HG03097 (cell line): ENCODE measurements around the gene CALM3.

Experiments used
- ATAC-seq: cut with Tn5 transposase; IDR thresholded peaks from one replicate; pipeline ENCODE4 v1.9.1; 2021; ENCODE audit not compliant: unreplicated experiment, low FRiP score

CALM3 gene

DNA sequence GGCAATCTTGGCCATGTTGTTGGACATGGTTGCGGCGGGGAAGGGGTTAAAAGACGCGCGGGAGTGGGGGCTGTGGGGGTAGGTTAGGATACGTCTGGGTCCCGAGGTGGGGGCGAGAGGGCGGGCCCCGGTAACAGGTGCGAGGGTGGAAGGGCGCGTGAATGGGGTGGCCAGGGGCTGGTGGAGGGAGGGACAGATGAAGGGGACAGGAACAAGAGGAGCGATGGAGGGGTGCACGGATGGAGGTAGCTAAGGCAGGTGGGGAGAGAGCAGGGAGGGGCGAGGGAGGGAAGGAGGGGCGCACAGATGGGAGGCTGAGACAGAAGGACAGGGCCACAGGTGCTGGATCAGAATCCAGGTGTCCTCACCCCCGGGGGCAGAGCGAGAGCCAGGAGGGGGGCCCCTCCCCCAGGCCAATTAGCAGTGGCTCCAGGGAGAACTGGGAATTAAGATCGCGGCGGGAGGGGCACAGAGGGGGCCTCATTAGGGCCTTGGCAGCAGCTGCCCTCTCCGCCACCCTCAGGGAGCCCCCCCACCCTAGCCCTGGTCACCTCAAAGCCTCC is 33.6 kb downstream of the CALM3 start:
- ATAC-seq = no peak

DNA sequence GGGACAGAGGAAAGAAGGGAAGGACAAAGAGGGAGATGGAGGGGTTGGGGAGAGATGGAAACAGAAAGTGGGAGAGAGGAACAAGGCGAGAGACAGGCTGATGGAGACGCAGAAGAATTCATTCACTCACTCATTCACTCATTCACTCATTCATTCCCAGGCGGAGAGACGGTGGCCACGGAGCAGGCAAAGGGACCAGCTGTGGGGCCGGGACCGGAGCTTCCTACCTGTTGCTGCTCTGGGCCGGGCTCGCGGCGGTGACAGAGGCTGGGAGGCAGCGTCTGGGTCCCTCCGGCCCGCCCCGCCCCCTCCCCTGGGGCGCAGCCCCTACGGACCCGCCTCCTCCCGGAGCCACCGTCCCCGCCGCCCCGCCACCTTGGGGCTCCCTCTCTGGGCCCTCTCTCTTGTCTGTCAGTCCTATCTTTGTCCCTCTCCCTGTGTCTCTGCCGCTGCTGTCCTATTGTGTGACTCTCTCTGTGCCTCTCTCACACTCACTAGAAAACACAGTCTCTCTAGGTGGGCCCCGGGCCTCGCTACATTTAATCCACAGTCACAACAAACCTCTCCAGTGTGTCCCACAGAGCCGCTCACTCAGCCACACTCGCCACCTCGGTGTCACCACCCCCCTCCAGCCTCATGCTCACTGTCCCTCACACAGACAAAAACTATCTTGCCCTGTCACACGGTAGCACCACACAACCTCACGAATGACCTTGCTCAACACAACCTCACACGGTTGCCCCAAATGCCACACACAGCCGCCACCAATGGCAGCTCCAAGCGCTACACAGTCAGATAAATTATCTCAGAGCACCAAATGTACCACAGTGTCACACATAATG is 35.0 kb downstream of the CALM3 start, which contains the start of gene GNG8:
Gene GNG8 (minus strand): TSS at position 283 of the 842 bp plus-strand sequence. CDS start 1,520 bp downstream, outside the sequence.
- ATAC-seq = no peak

DNA sequence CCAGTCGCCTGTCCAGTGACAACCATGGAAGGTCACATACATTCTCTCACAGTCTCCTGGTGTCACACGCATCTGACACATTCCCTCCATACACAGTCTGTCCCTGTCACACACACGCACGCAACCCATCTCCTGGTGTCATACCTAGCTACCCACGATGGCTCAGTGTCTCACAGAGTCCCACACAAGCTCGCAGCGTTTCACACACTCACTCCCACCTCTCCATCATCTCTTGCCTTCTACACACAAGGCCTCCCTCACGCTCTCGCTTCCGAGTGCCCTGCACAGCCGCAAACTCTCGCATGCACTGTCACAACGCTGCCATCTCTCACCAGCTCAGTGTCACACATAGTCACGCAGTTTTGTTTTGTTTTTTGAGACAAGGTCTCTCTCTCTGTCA is 36.1 kb downstream of the CALM3 start:
- ATAC-seq = no peak

DNA sequence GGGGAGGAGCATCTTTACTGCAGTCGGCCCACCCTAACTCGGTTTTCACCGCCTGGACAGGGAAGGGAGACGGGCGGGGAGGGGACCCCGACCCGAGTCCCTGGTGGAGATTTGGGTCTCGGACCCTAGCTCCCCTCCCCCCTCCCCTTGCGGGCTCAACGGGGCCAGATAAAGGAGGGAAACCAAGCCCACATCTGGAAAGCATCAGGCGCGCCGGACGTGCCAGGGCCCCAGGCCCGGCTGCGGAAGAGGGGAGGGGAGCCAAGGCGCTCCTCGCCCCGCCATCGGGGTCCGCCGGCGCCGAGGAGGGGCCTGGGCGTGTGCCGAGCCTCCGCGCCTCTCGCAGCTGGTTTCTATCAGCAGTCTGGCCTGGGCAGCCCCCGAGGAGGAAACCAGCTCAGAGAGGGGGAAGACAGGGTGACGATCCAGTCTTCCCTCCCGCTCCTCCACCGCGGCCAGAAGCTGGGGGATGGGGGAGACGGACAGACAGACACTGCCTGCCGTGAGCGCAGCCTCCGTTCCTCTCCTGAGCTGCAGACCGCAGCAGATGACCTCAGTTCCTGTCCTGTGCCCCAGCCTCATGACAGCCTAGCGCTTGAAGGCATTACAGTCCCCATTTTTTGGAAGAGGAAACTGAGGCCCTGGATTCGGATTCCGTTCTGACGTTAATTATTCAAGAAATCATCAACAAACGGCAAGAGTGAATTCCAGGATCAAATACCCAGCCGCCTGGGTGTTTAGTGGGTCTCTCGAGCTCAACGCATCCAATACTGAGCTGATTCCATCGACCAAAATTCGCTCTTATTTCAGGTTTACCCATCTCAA is 38.4 kb downstream of the CALM3 start:
- ATAC-seq = no peak

DNA sequence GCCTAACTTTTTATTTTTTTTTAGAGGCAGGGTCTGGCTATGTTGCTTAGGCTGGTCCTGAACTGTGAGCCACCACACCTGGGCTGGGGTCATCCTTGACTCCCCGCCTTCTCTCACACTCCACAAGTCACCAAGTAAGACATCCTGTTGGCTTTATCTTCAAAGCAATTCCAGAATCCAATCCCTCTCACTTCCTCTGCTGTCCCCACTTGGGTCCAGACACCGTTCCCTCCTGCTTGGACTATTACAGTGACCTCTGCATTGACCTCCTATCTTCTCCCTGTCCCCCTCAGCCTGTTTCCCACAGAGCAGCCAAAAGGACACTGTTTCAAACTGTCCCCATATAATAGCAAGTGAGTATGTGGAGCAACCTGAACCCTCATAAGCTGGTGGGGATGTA is 39.5 kb downstream of the CALM3 start:
- no peak for ATAC-seq

DNA sequence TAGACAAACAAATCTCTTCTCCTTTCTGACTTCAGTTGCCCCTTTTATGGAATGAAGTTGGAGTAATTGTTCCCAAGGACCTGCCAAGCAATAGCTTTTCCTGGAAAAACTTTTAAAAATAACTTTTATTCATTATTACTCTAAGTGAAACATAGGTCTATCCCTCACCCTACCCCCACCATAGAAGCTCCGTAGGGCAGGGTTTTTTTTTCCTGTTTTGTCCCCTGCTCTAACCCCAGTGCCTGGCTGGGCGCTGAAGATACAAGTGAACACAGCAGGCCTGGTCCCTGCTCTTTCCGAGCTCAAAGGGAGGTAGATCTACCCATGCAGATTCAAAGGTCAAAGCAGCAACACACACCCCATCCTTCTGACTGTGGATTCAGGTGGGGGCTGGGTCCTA is 43.6 kb downstream of the CALM3 start:
- ATAC-seq = no peak

DNA sequence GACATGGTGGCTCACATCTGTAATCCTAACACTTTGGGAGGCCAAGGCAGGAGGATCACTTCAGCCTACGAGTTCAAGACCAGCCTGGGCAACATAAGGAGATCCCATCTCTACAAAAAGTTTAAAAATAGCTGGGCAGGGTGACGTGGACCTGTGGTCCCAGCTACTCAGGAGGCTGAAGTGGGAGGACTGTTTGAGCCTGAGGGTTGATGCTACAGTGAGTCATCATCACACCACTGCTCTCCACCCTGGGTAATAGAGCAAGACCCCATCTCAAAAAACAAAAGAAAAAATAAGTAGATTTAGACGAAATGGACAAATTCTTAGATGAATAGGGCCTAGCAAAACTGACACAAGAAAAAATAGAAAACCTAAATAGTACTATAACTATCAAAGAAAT is 45.3 kb downstream of the CALM3 start:
- ATAC-seq = no peak

DNA sequence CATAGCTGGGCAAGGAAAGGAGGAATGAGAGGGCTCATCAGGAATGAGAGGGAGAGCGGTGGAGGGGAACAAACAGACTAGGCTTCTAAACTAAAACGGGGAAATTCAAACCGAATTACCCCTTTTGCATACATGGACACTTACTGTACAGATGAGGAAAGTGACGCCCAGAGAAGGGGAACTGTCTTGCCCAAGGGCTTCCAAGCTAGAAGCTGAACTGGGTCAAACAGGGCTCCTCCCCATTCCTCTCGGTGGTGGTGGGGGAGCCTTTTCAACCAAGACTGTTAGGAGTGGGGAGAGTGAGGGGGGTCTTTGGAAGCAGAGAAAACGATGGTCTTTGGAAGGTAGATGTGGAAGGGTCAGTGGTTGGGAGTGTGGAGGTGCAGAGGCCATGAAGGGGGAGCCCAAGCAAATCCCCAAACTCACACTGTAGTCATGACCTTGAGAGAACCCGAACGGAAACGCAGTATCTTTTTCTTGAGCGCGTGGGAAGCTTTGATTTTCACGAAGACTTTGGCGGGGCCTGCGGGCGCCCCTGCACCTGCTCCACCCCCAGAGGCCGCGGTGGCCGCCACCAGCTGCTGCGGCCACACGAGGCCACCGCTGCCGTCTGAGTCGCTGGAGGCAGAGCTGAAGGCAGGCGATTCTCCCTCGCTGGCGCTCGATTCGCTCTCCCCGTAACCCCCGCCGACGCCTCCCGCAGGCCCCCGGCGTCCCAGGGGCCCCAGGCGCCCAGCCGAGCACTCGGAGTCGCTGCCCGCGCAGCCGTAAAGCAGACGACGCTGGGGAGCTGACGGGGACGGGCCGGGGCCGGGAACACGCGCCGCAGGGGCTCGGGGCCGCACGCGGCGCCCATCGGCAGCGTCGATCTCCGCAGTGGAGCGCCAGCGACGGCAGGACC is 47.2 kb downstream of the CALM3 start:
- no peak for ATAC-seq

DNA sequence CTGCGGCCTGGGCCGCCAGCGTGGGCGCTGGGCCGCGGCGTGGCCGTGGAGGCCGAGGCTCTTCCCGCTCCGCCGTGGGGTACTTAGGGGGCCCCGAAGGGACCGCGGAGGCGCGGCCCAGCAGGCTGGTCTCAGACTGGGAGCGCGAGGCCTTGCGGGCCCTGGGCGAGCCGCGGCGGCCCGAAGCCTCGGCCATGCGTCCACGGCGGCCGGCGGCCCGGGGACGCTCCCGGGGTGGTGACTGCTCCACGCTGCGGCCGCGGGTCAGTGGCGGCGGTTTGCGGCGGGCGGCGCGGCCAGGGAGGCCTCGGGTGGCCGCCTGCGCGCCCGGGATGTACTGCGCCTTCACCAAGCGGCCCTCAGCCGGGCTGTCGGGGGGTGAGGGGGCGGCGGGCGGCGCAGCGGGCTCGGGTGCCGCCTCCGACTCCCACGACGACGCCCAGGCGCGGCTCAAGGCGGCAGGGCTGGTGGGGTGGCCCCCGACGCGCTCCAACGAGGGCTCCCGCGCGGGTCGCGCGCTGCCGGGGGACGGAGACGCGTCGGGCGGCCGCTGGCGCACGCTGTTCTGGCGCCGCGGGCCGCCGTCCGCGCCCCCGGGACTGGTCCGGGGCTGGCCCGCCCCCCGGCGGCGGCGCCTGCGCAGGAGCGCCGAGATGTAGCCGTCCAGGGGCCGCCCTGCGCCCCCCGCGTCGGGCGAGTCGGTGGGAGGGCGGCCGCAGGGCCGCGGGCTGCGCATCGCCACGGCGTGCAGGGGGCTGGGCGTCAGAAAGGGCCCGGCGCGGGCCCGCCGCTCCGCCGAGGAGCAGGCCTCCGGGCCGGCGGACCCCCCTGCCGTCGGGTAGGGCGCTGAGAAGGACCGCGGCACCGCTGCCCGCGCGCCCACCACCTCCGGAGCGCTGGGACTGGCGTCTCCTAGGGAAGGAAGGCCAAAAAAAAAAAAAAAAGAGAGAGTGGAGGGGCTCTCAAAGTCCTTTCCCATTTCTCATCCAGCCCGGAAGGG is 48.1 kb downstream of the CALM3 start:
- no peak for ATAC-seq

DNA sequence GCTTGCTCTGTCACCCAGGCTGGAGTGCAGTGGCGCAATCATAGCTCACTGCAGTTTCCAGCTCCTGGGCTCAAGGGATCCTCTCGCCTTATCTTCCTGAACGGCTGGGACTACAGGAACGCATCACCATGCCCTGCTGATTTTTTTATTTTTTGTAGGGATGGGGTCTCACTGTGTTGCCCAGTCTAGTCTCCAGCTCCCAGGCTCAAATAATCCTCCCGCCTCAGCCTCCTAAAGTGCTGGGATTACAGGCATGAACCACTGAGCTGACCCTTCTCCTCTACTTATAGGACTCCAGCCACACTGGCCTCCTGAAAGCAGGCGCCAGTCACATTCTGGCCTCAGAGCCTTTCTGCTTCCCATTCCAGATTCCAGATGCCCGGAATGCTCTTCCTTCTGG is 49.3 kb downstream of the CALM3 start:
- no peak for ATAC-seq

DNA sequence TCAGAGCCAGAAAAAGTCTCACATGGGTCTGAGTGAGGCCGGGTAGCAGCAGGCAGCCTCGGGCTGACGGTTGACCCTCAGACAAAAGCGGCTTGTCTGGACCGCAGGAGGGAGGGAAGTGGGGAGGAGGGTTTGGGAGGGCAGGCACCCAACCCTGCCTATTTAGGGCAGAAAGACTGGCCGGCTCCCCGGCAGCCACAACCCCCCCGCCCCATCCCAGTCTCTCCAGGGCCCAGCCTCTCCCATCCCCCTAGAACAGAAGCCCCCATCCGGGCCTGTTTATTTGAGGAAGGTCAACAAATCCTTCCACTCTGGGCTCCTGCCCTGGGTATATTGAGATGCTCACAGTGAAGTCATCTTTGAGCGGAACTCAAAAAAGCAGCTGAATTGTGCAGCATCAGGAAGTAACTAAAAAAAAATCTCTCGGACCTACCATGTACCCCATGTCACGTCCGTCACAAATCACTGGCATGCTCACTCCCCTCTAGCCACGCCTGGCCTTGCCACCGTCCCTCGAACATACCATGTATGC is 53.6 kb downstream of the CALM3 start:
- no peak for ATAC-seq

DNA sequence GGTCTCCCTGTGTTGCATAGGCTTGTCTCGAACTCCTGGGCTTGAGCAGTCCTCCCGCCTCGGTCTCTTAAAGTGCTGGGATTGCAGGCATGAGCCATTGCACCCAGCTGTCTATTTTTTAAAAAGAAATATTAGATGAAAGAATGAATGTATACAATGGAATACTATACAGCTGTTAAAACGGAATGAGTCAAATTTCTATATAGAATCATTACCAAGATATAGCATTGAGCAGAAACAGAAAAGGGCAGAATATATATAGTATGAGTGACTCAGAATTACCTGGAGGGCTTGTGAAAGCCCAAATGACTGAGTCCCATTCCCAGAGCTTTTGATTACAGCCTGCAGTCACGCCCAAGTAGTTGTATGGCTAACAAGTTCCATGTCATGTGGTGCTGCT is 55.4 kb downstream of the CALM3 start:
- ATAC-seq = no peak

DNA sequence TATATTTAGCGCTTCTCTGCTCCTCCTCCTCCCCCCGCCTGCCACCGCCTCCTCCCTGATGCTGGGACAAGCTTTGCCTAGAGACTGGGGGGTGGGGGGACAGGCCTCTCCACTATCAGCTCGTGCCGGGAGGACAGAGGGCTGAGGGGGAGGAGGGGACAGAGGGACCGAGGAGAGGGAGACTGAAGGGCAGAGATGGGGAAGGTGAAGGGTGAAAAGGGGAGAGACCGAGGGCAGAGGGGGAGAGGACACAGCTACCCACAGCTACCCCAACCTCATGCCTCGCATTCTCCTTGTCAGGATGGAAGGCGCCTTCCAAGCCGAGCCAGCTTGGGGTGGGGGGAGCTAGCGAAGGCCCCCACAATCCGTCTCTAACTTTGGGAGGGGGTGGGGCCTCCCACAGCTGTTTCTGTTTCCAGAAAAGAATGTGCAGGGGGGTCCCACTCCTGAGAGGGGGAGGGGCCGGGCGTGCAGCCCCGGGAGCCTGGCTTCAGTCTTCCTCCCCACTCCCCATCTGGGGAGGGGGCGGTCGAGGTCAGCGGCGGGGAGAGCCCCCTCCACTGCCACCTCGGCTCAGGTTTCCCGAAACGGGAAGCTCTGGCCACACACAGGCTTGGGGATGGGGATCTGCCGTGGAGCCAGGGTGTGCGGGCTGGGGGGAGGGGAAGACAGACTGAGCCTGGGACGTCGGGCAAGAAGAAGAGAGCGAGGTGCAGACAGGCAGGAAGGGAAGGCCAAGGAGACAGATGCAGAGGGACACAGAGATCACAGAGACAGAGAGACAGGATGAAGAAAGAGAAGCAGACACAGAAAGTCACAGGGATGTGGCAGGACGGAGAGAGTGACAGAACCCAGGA is 58.2 kb downstream of the CALM3 start:
- ATAC-seq = no peak

DNA sequence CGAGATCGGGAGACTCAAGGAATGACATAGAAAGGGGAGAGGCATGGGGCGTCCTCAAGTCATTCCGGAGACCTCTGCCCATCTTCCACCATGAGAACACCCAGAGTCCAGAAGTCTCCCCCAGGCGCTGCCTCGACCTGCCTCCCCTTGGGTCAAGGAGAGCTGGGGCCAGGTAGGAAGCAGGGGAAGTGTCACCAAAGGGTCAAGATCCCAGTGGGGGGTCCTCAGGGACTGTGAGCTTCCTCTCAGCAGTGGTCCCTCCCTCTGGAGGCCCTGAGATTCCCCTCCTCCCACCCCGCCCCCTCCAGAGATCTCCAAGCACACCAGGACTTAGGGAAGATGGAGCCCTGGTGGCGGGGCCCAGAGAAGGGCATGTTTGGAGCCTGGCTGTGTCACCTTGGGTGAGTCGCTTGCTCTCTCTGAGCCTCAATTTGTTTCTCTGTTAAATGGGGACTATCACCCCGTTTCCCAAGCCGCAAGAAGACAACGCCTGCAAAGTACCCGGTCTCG is 58.9 kb downstream of the CALM3 start:
- no peak for ATAC-seq
